ENCODE data around the gene VPS13A.
"Not testable (repeated sequence)": the region's sequence is repeated elsewhere in the genome, so short reads cannot be mapped to it uniquely, and the experiment has no call there.

Gene VPS13A

DNA sequence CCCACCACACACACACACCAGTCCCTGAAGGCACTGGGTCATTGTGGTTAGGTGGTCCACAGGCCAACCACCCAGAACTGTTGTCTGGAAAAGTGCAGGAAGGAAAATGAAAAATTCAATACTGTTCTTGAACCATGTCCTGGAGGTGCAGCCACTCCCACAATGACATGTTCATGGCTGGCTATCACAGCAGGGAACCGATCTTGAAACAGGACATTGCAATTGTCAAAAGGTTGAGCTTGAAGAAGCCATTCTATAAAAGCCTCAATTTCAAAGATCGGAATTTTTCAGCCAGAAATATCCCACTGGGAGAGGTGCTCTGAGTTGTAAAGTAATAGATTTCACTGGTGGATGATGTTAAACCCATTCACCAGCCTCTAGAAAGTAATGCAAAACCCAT is 252.6 kb downstream of the VPS13A start:
- DNase-seq: no peak

GRCh38 chr9:77432053-77432452 is 254.7 kb downstream of the VPS13A start:
- DNase-seq: no peak

- DNase-seq: no peak
Observed at GRCh38 chr9:77433675-77434445, 256.5 kb downstream of the VPS13A start.

DNA sequence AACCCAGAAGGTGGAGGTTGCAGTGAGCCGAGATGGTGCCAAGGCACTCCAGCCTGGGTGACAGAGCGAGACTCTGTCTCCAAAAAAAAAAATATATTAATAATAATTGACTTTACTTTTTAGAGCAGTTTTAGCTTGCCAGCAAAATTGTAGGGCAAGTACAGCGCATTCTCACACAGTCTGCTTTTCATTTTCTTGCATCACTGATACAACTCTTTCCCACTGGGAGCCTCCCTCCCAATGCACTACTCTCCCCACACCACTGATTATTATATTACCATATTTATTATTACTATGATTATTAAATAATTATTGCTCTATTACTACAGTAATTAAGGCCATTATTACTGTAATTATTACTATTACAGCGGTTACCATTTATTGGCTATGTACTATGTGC is 257.9 kb downstream of the VPS13A start:
- DNase-seq: no peak

DNA sequence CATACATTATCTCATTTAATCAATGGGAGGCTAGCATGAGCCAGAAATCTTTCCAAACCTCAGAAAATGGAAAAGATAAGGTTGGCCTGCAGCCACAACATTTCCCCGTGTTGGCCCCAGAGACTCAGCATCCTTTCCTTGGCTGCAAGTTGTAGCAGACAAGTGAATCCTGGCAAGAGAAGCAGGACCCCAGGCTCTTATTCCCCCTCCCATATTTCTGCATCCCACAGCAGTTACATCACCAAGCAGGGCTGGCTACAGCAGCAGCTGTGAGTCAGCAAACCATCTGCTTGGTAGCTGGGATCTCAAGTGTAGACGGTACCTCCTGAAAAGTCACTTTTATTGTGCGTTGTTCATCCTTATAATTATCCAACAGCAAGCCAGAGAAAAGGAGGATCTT is 258.4 kb downstream of the VPS13A start:
- no peak for DNase-seq

DNA sequence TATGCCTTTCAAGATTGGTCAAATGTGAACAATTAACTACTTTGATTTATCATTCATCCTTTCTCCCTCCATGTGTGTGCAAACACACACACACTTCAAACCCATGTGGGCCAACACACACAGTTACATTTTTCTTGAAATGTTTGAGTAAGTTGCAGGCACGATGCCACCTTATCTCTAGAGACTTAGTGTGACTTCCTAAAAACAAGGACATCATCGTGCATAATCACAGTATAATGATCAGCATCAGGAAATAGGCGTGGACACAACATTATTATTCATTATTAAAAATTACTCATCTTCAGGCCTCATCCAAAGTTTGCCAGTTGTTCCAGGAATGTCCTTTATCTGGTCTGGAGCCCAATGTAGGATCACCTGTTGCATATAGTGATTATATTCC is 261.3 kb downstream of the VPS13A start:
- no peak for DNase-seq

DNA sequence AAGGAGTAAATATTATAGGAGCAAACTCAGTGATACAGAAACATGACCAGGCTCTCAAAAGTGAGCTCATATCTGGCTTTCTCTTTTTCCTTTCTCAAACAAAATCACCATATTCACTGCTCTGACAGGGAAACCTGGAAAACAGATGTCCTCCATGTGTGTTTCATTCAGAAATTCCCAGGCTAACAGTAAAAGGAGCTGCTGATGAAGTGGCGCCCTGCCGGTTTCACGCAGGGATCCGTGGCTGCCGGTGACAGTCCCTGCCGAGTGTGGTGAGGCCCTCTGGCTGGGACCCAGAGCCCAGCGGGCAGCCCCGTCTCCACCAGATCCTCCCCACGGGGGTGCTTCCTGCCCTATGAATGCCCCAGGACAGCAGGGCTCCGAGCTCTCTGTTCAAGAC is 262.7 kb downstream of the VPS13A start:
- DNase-seq: no peak

DNA sequence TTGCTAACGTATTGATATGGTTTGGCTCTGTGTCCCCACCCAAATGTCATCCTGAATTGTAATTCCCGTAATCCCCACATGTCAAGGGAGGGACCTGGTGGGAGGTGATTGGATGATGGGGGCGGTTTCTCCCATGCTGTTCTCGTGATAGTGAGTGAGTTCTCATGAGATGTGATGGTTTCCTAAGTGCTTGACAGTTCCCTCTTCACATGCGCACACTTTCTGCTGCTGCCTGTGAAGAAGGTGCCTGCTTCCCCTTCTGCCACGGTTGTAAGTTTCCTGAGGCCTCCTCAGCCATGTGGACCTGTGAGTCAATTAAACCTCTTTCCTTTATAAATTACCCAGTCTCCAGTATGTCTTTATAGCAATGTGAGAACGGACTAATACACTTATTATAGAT is 263.8 kb downstream of the VPS13A start:
- not testable (repeated sequence) for DNase-seq

- no peak for DNase-seq
Observed at GRCh38 chr9:77442436-77442835, 265.1 kb downstream of the VPS13A start.

- DNase-seq: no peak
Observed at GRCh38 chr9:77447646-77448045, 270.3 kb downstream of the VPS13A start.

DNA sequence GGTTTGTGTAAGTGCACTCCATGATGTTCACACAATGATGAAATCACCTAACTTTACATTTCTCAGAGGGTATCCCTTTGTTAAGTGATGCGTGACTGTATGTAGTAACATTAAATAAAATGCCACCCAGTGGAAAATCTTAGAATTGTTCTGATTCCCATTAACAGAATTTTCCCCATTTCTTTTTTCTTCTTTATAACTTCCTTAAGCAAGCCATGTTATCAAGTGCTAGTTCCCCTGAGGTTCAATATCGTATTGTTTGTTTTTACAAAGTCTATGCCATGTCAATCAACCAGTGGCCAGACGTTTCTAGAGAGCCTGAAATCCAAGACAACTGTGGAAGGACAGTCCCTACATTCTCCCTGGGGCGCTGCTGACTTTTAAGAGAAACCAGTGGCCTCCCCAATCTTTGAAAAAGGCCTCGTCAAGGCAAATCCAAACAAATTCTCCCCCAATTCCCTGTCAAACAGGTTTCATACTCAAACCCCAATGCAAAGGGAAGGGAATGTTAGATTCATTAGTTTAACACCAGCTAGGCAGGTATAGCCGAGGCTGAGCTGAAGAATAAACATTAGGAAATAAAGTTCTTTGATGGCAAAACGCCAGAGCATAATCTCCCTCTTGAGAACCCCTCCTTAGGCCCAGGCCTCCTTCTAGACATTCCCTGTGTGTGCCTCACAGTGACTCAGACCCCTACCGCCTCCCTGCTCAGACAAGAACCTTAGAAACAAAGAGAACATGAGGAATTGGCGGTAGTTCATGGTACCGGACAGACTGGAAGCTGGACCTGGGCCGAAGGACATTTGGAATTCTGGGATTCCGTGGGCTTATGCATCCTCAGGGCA is 272.1 kb downstream of the VPS13A start:
- no peak for DNase-seq

DNA sequence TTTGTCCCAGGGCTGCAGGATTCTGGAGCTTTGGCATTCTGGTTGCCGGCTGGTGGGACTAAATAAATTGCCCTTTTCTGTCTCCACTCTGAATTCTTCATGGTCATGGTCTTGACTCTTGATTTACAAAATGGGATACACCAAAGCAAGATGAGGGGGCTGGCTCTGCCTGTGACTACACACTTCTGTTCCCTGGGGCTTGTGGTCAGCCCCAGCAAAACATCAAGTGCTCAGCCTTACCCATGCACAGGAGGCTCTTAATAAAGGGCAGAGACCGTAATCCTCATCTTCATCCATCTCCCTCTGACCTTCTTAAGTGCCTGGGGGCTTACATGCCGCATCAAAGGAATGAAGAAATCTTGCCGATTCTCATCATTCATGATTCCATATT is 272.7 kb downstream of the VPS13A start:
- DNase-seq: no peak

- no peak for DNase-seq
Observed at GRCh38 chr9:77451507-77451906, 274.2 kb downstream of the VPS13A start.

- no peak for DNase-seq
Observed at GRCh38 chr9:77453825-77454647, 276.7 kb downstream of the VPS13A start.

GRCh38 chr9:77454663-77455062 is 277.3 kb downstream of the VPS13A start:
- DNase-seq: no peak

DNA sequence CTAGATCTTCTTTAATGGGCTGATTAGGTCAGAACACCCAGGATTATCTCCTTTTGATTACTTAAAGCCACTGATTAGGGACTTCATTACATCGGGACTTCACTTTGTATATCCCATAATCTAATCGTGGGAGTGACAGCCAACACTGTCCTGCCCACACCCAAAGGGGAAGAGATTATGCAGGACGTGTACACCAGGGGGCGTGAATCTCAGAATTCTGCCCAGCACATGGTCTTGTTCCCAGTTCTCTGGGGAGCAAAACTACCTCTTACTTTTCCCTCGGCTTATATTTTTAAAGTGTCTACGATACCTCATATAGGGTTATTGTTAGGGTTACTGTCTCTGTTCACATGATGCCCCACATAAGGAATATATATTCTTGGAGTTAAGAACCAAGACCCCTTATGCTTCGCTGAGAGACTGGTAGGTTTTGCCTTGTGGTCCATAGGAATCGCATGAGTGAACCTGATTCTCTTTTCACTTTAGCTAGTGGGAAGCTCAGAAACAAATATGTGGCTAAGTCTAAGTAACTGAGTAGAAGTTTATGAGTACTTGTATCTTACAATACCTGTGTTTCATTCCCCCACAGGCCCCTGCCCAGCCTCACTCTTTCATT is 278.1 kb downstream of the VPS13A start:
- no peak for DNase-seq

- DNase-seq: peak; percentile 83
Observed at GRCh38 chr9:77456829-77457437, 279.6 kb downstream of the VPS13A start.

GRCh38 chr9:77457916-77458592 is 280.7 kb downstream of the VPS13A start:
- peak; percentile 50 for DNase-seq

DNA sequence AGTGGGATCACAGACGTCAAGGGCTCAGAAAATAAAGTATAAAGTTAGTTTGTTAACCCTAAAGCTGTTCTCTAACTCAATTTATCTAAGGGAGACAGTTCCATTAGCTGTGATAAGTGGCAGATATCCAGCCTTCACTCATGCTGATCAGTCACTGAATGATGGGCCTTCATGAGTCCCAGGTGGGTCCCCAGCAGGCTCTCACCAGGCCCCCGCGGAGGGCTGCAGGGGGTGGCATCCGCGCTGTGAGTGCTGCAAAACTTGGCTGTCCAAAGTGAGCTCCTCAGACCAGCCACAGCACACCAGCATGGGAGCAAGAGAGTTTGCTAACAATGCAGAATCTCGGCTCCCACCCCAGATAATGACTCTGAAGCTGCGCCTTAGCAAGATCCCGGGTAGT is 283.6 kb downstream of the VPS13A start:
- DNase-seq: no peak

DNA sequence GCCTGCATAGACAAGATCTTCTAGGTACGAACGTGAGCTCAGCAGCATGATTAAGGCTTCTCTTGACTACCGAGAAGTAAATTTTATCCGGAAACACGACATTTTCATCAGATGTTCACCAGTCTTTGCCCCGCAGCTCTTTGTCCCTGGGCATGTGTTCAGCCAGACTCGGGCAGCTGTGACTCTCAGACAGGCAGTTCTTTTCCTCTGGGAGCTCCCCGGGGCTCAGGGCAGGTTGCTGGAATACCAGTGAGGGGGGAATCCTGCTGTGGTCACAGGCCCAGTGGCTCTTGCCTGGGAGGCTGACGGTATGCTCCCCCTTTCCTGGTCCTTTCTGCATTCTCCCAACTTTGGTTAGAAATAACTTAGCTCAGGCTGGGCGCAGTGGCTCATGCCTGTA is 284.7 kb downstream of the VPS13A start:
- no peak for DNase-seq

DNA sequence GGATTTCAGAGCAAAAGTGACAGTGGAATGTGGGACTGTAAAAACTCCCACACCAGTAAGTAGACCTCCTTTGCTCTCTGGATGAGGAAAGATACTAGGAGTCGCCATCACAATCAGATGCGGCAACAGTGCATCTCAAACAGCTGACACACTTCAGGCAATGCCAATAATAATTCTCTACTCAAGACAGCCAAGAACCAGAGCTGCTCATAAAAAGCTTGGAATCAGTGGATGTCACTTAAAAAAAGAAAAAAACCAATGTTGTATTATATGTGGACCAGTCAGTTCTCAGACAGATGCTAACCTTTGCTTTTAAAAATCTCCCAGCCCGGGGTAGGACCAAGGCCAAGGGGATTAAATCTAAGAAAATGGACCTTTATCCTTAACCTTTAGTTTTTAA is 285.8 kb downstream of the VPS13A start:
- DNase-seq: no peak

- no peak for DNase-seq
Observed at GRCh38 chr9:77464661-77465060, 287.3 kb downstream of the VPS13A start.

Measured in activated CD4-positive, CD25-positive, alpha-beta regulatory T cell treated with anti-CD3 and anti-CD28 coated beads, Interleukin-2, amount 50 U/mL, for 72 hours (primary cell).